Mesodermal cell (in vitro differentiated cells): Measurements from ENCODE around the gene TLR6.
"Not testable (repeated sequence)": the region's sequence is repeated elsewhere in the genome, so short reads cannot be mapped to it uniquely, and the experiment has no call there.

Source experiments
- H3K27ac ChIP-seq: 2 replicates; pipeline ENCODE4 v1.7.0; 2013; ENCODE audit warnings: mild to moderate bottlenecking, low read depth, low read length, moderate library complexity; ENCODE audit not compliant: severe bottlenecking
- H3K36me3 ChIP-seq: 2 replicates; pipeline ENCODE4 v1.7.1; 2013; ENCODE audit warnings: mild to moderate bottlenecking, low read length, moderate library complexity; ENCODE audit not compliant: control insufficient read depth, insufficient read depth
- H3K4me1 ChIP-seq: one replicate; pipeline ENCODE4 v1.7.1; 2013; ENCODE audit warnings: mild to moderate bottlenecking, low read length; ENCODE audit not compliant: insufficient read depth, control insufficient read depth, poor library complexity, severe bottlenecking
- H3K4me3 ChIP-seq: 2 replicates; pipeline ENCODE4 v1.7.0; 2013; ENCODE audit warnings: low read length, control low read depth, mild to moderate bottlenecking; ENCODE audit not compliant: insufficient read depth, poor library complexity, severe bottlenecking; ENCODE audit errors: extremely low read depth
- H3K9me3 ChIP-seq: 2 replicates; pipeline ENCODE4 v1.7.1; 2013; ENCODE audit warnings: mild to moderate bottlenecking, low read length, moderate library complexity; ENCODE audit not compliant: control insufficient read depth
- WGBS, 2 experiments: methylation state at CpG; one replicate each; pipeline ENCODE4 v1.1.5; 2013; ENCODE audit warnings: missing lambda C conversion rate in 2 of 2; ENCODE audit not compliant: insufficient coverage in 2 of 2; 5-methylcytosine and 5-hydroxymethylcytosine counted together

The TLR6 gene

GRCh38 chr4:38821739-38822138 lies 34.9 kb downstream of the TLR6 start:
- 100% methylated on average over 1 of the region's 3 CpGs; no CpG with 5 or more reads in 1 of the 2 experiments for WGBS, 2 experiments
- no peaks in the 10 kb centered on the region for H3K36me3 ChIP-seq
- H3K4me3 ChIP-seq, result no peak overlapping the region
- no peaks in the 10 kb centered on the region for H3K9me3 ChIP-seq
- no peak overlapping the region for H3K27ac ChIP-seq
- no peaks in the 10 kb centered on the region for H3K4me1 ChIP-seq

- H3K36me3 ChIP-seq, result no peaks in the 10 kb centered on the region
- no peak overlapping the region for H3K4me3 ChIP-seq
- H3K27ac ChIP-seq, result no peak overlapping the region
- no peaks in the 10 kb centered on the region for H3K4me1 ChIP-seq
- 80 to 89% methylated on average over 1 to 2 of the region's 4 CpGs for WGBS, 2 experiments
- H3K9me3 ChIP-seq, result peaks cover under 1% of the 10 kb centered on the region
Observed at GRCh38 chr4:38820329-38821061, 36.1 kb downstream of the TLR6 start.

GRCh38 chr4:38819569-38819968 lies 37.0 kb downstream of the TLR6 start:
- 85 to 95% methylated on average over 2 to 3 of the region's 3 CpGs for WGBS, 2 experiments
- Histone ChIP-seq H3K27ac (no peak overlapping the region), H3K4me3 (no peak overlapping the region), H3K36me3 (no peaks in the 10 kb centered on the region), H3K4me1 (no peaks in the 10 kb centered on the region), H3K9me3 (peaks cover 8% of the 10 kb centered on the region)

GRCh38 chr4:38818441-38818976 lies 38.1 kb downstream of the TLR6 start:
- no peak overlapping the region for H3K27ac ChIP-seq

GRCh38 chr4:38815885-38816782 lies 40.5 kb downstream of the TLR6 start:
- H3K4me3 ChIP-seq, result no peak overlapping the region
- H3K9me3 ChIP-seq, result peaks cover 8% of the 10 kb centered on the region
- 97 to 100% methylated on average over 2 of the region's 3 CpGs for WGBS, 2 experiments
- no peaks in the 10 kb centered on the region for H3K36me3 ChIP-seq
- H3K4me1 ChIP-seq, result no peaks in the 10 kb centered on the region
- no peak overlapping the region for H3K27ac ChIP-seq

More at GRCh38 chr4:38818441-38818976, 38.1 kb downstream of the TLR6 start:
- H3K36me3 ChIP-seq, result no peaks in the 10 kb centered on the region
- H3K4me3 ChIP-seq, result no peak overlapping the region
- WGBS, 2 experiments, result 71% methylated on average over 1 of the region's 5 CpGs; no CpG with 5 or more reads in 1 of the 2 experiments
- H3K4me1 ChIP-seq, result no peaks in the 10 kb centered on the region
- H3K9me3 ChIP-seq, result peaks cover 8% of the 10 kb centered on the region

- Histone ChIP-seq H3K27ac (no peak overlapping the region), H3K4me3 (no peak overlapping the region), H3K4me1 (no peaks in the 10 kb centered on the region), H3K36me3 (no peaks in the 10 kb centered on the region), H3K9me3 (peaks cover 8% of the 10 kb centered on the region)
- WGBS, 2 experiments, result 100% methylated on average over 1 of the region's 3 CpGs; no CpG with 5 or more reads in 1 of the 2 experiments
Observed at GRCh38 chr4:38814386-38814785, 42.2 kb downstream of the TLR6 start.

- H3K27ac ChIP-seq, result no peak overlapping the region
- H3K4me3 ChIP-seq, result no peak overlapping the region
- H3K9me3 ChIP-seq, result peaks cover 8% of the 10 kb centered on the region
- H3K36me3 ChIP-seq, result no peaks in the 10 kb centered on the region
- whole genome bisulfite sequencing, 2 experiments, result 89 to 96% methylated on average over 5 to 6 of the region's 6 CpGs
- no peaks in the 10 kb centered on the region for H3K4me1 ChIP-seq
Observed at GRCh38 chr4:38811297-38811696, 45.3 kb downstream of the TLR6 start.

- H3K36me3 ChIP-seq, H3K4me3 ChIP-seq, H3K27ac ChIP-seq, H3K4me1 ChIP-seq, H3K9me3 ChIP-seq: not testable (repeated sequence)
- WGBS, 2 experiments, result 95% methylated on average over 10 to 23 of the region's 29 CpGs
Observed at GRCh38 chr4:38807462-38807861, 49.2 kb downstream of the TLR6 start.

- not testable (repeated sequence) for H3K4me1 ChIP-seq, H3K36me3 ChIP-seq, H3K27ac ChIP-seq, H3K9me3 ChIP-seq, H3K4me3 ChIP-seq
- 89 to 98% methylated on average over 7 of the region's 9 CpGs for WGBS, 2 experiments
Observed at GRCh38 chr4:38806251-38806650, 50.4 kb downstream of the TLR6 start.

- H3K4me3 ChIP-seq, result no peak overlapping the region
- 89 to 100% methylated on average over 4 of the region's 5 CpGs for WGBS, 2 experiments
- no peaks in the 10 kb centered on the region for H3K4me1 ChIP-seq
- H3K9me3 ChIP-seq, result peaks cover 9% of the 10 kb centered on the region
- no peak overlapping the region for H3K27ac ChIP-seq
- H3K36me3 ChIP-seq, result no peaks in the 10 kb centered on the region
Observed at GRCh38 chr4:38805530-38806145, 51.0 kb downstream of the TLR6 start.
